Activated CD4-positive, alpha-beta memory T cell treated with anti-CD3 and anti-CD28 coated beads for 36 hours (primary cell): ENCODE measurements around the gene CCDC3. TPM values are rescaled to one million over a fixed set of nuclear protein-coding genes. Genes with fewer than 3 reads are reported as not detected.
"Not testable (repeated sequence)": the region's sequence is repeated elsewhere in the genome, so short reads cannot be mapped to it uniquely, and the experiment has no call there.

Experiments used
- CTCF ChIA-PET: fragments of 350-600 bp; sonication (Branson Sonifier 250); formaldehyde crosslinking; loops from one replicate; lab custom pipeline; 2021; ENCODE audit warnings: antibody characterized with exemption, inconsistent platforms; lab: Charles Lee
- POLR2A ChIA-PET: fragments of 350-600 bp; sonication (Branson Sonifier 250); formaldehyde crosslinking; loops from one replicate; lab custom pipeline; 2021; ENCODE audit warnings: antibody characterized with exemption; lab: Charles Lee
- DNase-seq: peaks from one replicate; pipeline ENCODE4 v3.0.0-alpha.2; 2020
- H3K27ac Mint-ChIP-seq: one replicate; pipeline ENCODE4 v1.8.0; 2021; ENCODE audit warnings: mixed read lengths
- H3K27me3 Mint-ChIP-seq: one replicate; pipeline ENCODE4 v1.8.0; 2021; ENCODE audit warnings: mixed read lengths
- H3K36me3 Mint-ChIP-seq: one replicate; pipeline ENCODE4 v1.8.0; 2021; ENCODE audit warnings: mixed read lengths
- H3K4me1 Mint-ChIP-seq: one replicate; pipeline ENCODE4 v1.8.0; 2021; ENCODE audit warnings: low read depth, mixed read lengths
- H3K4me3 Mint-ChIP-seq: one replicate; pipeline ENCODE4 v1.8.0; 2021; ENCODE audit warnings: mild to moderate bottlenecking, mixed read lengths
- H3K9me3 Mint-ChIP-seq: one replicate; pipeline ENCODE4 v1.8.0; 2021; ENCODE audit warnings: mixed read lengths
- intact Hi-C: fragments of 100-400 bp; cut with micrococcal nuclease; formaldehyde crosslinking; loops from one replicate; pipeline ENCODE4 v1.15.1; 2023
- total RNA-seq, 2 experiments: library from RNA; stranded (reverse); gene quantifications; one replicate each; pipeline ENCODE4 v1.2.3, GENCODE V29; 2021

CCDC3 gene
- total RNA-seq, 2 experiments from 2014 or later = 0.34 to 0.45 TPM

DNA sequence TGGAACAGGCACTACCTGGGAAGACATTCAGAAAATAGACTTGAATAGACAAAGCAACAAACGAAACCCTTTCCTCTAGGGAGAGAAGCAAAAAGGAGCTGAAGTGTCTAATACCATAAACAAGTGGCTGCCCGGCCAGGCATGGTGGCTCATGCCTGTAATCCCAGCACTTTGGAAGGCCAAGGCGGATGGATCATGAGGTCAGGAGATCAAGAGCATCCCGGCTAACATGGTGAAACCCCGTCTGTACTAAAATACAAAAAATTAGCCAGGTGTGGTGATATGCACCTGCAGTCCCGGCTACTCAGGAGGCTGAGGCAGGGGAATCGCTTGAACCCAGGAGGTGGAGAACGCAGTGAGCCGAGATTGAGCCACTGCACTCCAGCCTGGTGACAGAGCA lies 34.2 kb upstream of the CCDC3 start:
- POLR2A ChIA-PET, H3K9me3 Mint-ChIP-seq, H3K4me3 Mint-ChIP-seq, CTCF ChIA-PET, H3K27me3 Mint-ChIP-seq, DNase-seq, H3K36me3 Mint-ChIP-seq, H3K4me1 Mint-ChIP-seq, intact Hi-C loops, H3K27ac Mint-ChIP-seq: not testable (repeated sequence)

DNA sequence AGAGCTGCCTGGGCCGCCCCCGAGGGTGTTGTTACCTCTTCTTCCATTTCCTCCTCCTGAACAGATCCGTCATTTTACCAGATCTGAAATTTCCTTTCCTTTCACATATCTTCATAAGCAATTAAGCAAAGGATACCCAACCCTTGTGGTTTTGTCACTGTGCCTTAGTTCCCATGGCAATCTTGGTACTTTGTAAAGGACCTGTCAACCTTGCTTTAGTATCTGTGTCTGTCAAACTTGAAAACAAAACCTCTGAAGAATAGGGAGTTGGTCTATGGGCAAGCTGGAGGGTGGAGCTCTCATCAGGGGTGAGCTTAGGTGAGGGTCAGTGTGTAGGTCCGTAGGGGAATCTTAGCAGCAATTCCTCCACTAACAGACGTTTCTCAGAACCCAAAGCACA lies 25.4 kb upstream of the CCDC3 start:
- Mint-ChIP-seq H3K4me1 (no peaks in the 10 kb centered on the region), H3K27ac (no peak overlapping the region), H3K27me3 (peaks cover 9% of the 10 kb centered on the region), H3K36me3 (peaks cover 6% of the 10 kb centered on the region), H3K9me3 (peaks cover 32% of the 10 kb centered on the region), H3K4me3 (no peak overlapping the region)
- ChIA-PET POLR2A (no interaction called here), CTCF (interaction anchor here (0.7 kb wide), 1 partner anchor 164 kb away, joined by 4 read pairs; no protein-coding TSS in a partner anchor)
- DNase-seq = no peak
- intact Hi-C loops = no loop called here

DNA sequence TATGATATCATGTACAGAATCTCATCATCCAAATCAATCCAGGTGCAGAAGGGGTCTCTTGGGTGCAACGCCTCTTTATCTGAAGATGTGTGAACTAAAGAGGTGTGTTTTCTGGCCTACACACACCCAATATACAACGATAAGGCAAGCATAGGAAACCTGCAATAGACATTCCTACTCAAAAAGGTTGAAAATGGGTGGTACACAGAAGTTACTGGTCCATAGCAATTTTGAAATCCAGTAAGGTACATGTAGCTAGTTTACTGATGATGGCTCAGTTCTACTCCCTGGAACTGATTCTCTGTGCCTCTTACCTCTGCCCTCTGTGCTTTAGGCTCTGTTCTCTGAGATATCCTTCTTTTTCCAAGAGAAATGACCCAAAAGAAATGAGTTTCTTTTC lies 22.2 kb upstream of the CCDC3 start:
- H3K27me3 Mint-ChIP-seq = peaks cover 7% of the 10 kb centered on the region
- no peaks in the 10 kb centered on the region for H3K4me1 Mint-ChIP-seq
- ChIA-PET CTCF (no interaction called here), POLR2A (no interaction called here)
- DNase-seq = no peak
- H3K27ac Mint-ChIP-seq = no peak overlapping the region
- intact Hi-C loops = no loop called here
- no peak overlapping the region for H3K4me3 Mint-ChIP-seq
- peaks cover 33% of the 10 kb centered on the region for H3K9me3 Mint-ChIP-seq
- peaks cover 6% of the 10 kb centered on the region for H3K36me3 Mint-ChIP-seq

DNA sequence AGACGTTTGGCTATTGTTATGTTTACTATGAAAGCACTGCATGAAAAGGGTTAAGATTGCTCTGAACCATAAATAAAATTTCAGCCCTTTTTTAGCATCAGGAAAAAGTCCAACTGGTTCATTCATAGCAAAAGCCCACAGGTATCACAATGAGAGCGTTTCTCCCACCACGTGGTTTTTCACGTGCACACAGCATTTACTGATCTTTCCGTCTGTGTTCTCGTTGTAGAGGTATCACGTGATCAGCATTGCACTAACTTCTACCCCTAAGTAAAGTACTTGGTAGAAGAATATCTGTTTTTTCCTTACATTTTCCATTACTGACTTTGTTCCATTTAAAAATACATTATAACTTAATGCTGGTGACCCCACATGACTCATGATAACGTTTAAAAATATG lies 17.8 kb upstream of the CCDC3 start:
- H3K36me3 Mint-ChIP-seq = peaks cover 6% of the 10 kb centered on the region
- H3K4me1 Mint-ChIP-seq = no peaks in the 10 kb centered on the region
- peaks cover 21% of the 10 kb centered on the region for H3K9me3 Mint-ChIP-seq
- intact Hi-C loops = no loop called here
- DNase-seq = peak; percentile 33
- peaks cover 18% of the 10 kb centered on the region for H3K27me3 Mint-ChIP-seq
- no peak overlapping the region for H3K27ac Mint-ChIP-seq
- H3K4me3 Mint-ChIP-seq = no peak overlapping the region
- CTCF ChIA-PET = no interaction called here
- POLR2A ChIA-PET = no interaction called here

DNA sequence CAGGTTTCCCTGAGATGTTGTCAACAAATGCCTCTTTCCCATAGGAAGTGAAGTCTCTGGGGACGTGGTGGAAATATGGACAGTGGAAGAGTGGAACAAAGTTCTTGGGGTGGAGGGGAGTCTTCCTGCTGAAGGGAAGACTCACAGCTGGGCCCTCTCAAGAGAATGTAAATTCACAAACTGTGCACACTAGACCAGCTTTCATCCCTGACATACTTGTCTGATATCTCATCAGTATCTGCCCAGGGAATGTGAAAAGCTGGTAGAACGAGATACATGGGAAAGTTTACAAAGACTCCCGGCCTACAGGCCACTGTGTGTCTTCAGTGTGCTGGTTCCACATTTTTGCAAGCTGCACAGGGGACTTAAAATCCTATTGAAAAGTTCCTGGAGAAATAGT lies 16.7 kb upstream of the CCDC3 start:
- POLR2A ChIA-PET = no interaction called here
- Mint-ChIP-seq H3K4me3 (no peak overlapping the region), H3K36me3 (peaks cover 2% of the 10 kb centered on the region), H3K27me3 (peaks cover 21% of the 10 kb centered on the region), H3K4me1 (no peaks in the 10 kb centered on the region), H3K27ac (no peak overlapping the region), H3K9me3 (peaks cover 9% of the 10 kb centered on the region)
- DNase-seq = no peak
- CTCF ChIA-PET = no interaction called here
- intact Hi-C loops = no loop called here

DNA sequence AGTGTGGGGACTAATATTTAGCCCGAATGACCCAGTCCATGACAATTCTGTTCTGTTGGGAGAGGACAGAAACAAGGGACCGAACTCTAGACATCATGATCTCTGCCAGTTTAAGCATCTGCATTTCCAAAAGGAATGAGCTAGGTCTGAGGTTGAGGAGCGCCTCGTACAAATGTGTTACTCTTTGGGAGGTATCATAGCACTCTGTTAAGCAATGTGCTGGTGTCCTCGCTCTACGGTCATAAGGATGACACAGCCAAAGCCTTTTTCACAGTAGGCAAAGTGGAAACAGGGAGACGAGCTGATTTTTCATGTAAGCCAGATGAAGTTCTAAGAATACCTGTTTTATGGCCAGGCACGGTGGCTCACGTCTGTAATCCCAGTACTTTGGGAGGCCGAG lies 15.4 kb upstream of the CCDC3 start:
- CTCF ChIA-PET = no interaction called here
- POLR2A ChIA-PET = no interaction called here
- Mint-ChIP-seq H3K27ac (no peak overlapping the region), H3K36me3 (no peaks in the 10 kb centered on the region), H3K9me3 (peaks cover under 1% of the 10 kb centered on the region), H3K4me1 (no peaks in the 10 kb centered on the region), H3K27me3 (peaks cover 22% of the 10 kb centered on the region), H3K4me3 (no peak overlapping the region)
- intact Hi-C loops = no loop called here
- DNase-seq = no peak

- CTCF ChIA-PET = no interaction called here
- DNase-seq = no peak
- POLR2A ChIA-PET = no interaction called here
- no peaks in the 10 kb centered on the region for H3K4me1 Mint-ChIP-seq
- H3K36me3 Mint-ChIP-seq = no peaks in the 10 kb centered on the region
- no peak overlapping the region for H3K27ac Mint-ChIP-seq
- H3K9me3 Mint-ChIP-seq = no peaks in the 10 kb centered on the region
- peaks cover 24% of the 10 kb centered on the region for H3K27me3 Mint-ChIP-seq
- intact Hi-C loops = no loop called here
- no peak overlapping the region for H3K4me3 Mint-ChIP-seq
Measured at GRCh38 chr10:13016426-13016825, 14.9 kb upstream of the CCDC3 start.

DNA sequence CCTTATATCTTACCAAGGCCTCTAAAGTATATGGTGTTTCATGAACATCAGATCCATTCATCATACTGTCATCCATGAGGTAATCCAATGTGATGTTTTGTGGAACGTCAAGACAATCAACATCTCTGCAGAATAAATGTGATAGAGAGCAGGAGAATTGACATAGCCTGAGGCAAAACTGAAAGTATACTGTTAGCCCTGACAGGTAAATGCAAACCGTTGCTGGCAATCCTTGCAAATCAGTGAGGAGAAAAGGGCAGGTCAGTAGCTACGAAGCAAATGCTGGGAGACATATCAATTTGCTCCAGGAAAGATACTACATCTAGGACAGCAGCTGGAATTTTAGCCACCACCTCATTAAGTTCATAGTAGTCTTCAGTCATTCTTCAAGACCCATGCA lies 4.5 kb upstream of the CCDC3 start:
- no peak for DNase-seq
- ChIA-PET POLR2A (no interaction called here), CTCF (no interaction called here)
- Mint-ChIP-seq H3K4me1 (peaks cover 1% of the 10 kb centered on the region), H3K27me3 (peaks cover 48% of the 10 kb centered on the region), H3K27ac (no peak overlapping the region), H3K36me3 (no peaks in the 10 kb centered on the region), H3K4me3 (no peak overlapping the region), H3K9me3 (no peaks in the 10 kb centered on the region)
- intact Hi-C loops = no loop called here

- CTCF ChIA-PET = no interaction called here
- H3K9me3 Mint-ChIP-seq = no peaks in the 10 kb centered on the region
- no peak for DNase-seq
- H3K4me1 Mint-ChIP-seq = peaks cover 3% of the 10 kb centered on the region
- H3K27me3 Mint-ChIP-seq = peaks cover 53% of the 10 kb centered on the region
- H3K4me3 Mint-ChIP-seq = no peak overlapping the region
- H3K36me3 Mint-ChIP-seq = no peaks in the 10 kb centered on the region
- POLR2A ChIA-PET = no interaction called here
- intact Hi-C loops = no loop called here
- no peak overlapping the region for H3K27ac Mint-ChIP-seq
Measured at GRCh38 chr10:13003759-13004158, 2.2 kb upstream of the CCDC3 start.

DNA sequence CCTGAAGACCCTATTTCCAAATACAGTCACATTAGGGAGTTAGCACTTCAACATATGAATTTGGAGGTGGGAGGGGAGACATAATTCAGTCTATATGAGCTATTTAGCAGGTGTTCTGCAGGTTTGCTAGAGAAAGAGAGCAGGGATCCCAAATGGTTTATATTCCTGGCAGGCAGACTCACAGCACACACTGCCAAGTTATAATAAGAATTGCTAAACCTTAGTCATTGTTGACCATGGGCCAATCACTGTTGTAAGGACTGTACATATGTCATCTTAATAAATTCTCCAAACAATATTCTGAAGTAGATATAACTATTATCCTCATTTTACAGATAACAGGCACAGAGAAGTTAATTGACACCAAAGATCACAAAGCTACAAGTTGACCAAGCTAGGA lies 1.5 kb upstream of the CCDC3 start:
- DNase-seq = no peak
- Mint-ChIP-seq H3K4me3 (no peak overlapping the region), H3K27ac (no peak overlapping the region), H3K4me1 (peaks cover 3% of the 10 kb centered on the region), H3K36me3 (no peaks in the 10 kb centered on the region), H3K9me3 (no peaks in the 10 kb centered on the region), H3K27me3 (peaks cover 51% of the 10 kb centered on the region)
- intact Hi-C loops = no loop called here
- CTCF ChIA-PET = no interaction called here
- POLR2A ChIA-PET = no interaction called here

GRCh38 chr10:13001887-13002212 lies 337 bp upstream of the CCDC3 start:
- H3K9me3 Mint-ChIP-seq = no peaks in the 10 kb centered on the region
- no peaks in the 10 kb centered on the region for H3K36me3 Mint-ChIP-seq
- DNase-seq = no peak
- H3K4me1 Mint-ChIP-seq = peaks cover 3% of the 10 kb centered on the region
- ChIA-PET CTCF (no interaction called here), POLR2A (no interaction called here)
- intact Hi-C loops = no loop called here
- no peak overlapping the region for H3K4me3 Mint-ChIP-seq
- H3K27me3 Mint-ChIP-seq = peaks cover 51% of the 10 kb centered on the region
- H3K27ac Mint-ChIP-seq = no peak overlapping the region

GRCh38 chr10:13000431-13000830 lies 1.1 kb downstream of the CCDC3 start:
- Mint-ChIP-seq H3K4me1 (peaks cover 3% of the 10 kb centered on the region), H3K27me3 (peaks cover 50% of the 10 kb centered on the region), H3K9me3 (no peaks in the 10 kb centered on the region), H3K36me3 (no peaks in the 10 kb centered on the region), H3K4me3 (peak overlapping the region; percentile 49), H3K27ac (no peak overlapping the region)
- POLR2A ChIA-PET = no interaction called here
- intact Hi-C loops = no loop called here
- CTCF ChIA-PET = no interaction called here
- DNase-seq = no peak

DNA sequence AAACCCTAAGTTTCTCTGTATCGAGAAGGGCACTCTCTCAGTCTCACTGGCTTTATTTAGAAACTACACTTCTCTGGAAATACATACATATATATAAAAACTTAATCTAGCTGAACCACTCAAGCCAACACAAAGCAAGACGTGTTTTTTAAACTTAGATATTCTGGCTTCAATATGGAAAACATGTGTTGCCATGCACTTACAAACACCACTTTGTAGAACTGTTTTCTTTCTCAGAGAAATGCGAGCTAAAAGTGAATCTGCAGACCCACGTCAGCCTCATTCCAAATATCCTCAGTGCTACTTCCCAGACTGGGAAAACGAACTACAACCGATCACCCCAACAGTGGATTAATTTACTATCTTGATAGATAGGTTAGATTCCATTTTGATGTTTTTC lies 1.7 kb downstream of the CCDC3 start:
- intact Hi-C loops = no loop called here
- Mint-ChIP-seq H3K27me3 (peaks cover 48% of the 10 kb centered on the region), H3K36me3 (no peaks in the 10 kb centered on the region), H3K4me3 (no peak overlapping the region), H3K4me1 (peaks cover 3% of the 10 kb centered on the region), H3K9me3 (no peaks in the 10 kb centered on the region), H3K27ac (no peak overlapping the region)
- ChIA-PET POLR2A (no interaction called here), CTCF (no interaction called here)
- DNase-seq = no peak

- ChIA-PET CTCF (no interaction called here), POLR2A (no interaction called here)
- Mint-ChIP-seq H3K9me3 (no peaks in the 10 kb centered on the region), H3K4me1 (no peaks in the 10 kb centered on the region), H3K4me3 (no peak overlapping the region), H3K27ac (no peak overlapping the region), H3K27me3 (peaks cover 29% of the 10 kb centered on the region), H3K36me3 (no peaks in the 10 kb centered on the region)
- intact Hi-C loops = no loop called here
- no peak for DNase-seq
Measured at GRCh38 chr10:12995425-12995861, 6.1 kb downstream of the CCDC3 start.
